PC-9 (cell line): ENCODE results near the gene ADSL. TPM values are rescaled to one million over a fixed set of nuclear protein-coding genes. Genes with fewer than 3 reads are reported as not detected.

Source experiments
- BruUV-seq: library from RNA; stranded (reverse); fragments of 400-500 nt; replicated peaks from 2 replicates; lab custom pipeline; 2021; lab: Mats Ljungman, UMichigan
- CTCF ChIA-PET: fragments of 300-600 bp; sonication (Branson Sonifier 250); formaldehyde crosslinking; loops from one replicate; lab custom pipeline; 2022; ENCODE audit warnings: antibody characterized with exemption; lab: Charles Lee
- POLR2A ChIA-PET: fragments of 300-600 bp; sonication (Branson Sonifier 250); formaldehyde crosslinking; loops from one replicate; lab custom pipeline; 2022; ENCODE audit warnings: antibody characterized with exemption; ENCODE audit not compliant: unreplicated experiment; lab: Charles Lee
- DNase-seq, 2 experiments: peaks; one replicate each; pipeline versions ENCODE4 v3.0.0 to v3.0.0-alpha.2; 2015 to 2022; ENCODE audit warnings: mixed read lengths in 1 of 2
- H2AFZ ChIP-seq: fragments of 200-600 bp; sonication (generic); 2 replicates; pipeline ENCODE4 v1.8.1; 2017; ENCODE audit warnings: antibody characterized with exemption
- H3F3A ChIP-seq: fragments of 200-600 bp; sonication (generic); 2 replicates; pipeline ENCODE4 v1.8.1; 2017; ENCODE audit warnings: antibody characterized with exemption, mild to moderate bottlenecking, low read depth; ENCODE audit not compliant: insufficient read depth
- H3K27ac ChIP-seq: fragments of 200-600 bp; sonication (generic); 2 replicates; pipeline ENCODE4 v1.6.1; 2016; ENCODE audit warnings: mixed run types
- H3K27me3 ChIP-seq: fragments of 200-600 bp; sonication (generic); 2 replicates; pipeline ENCODE4 v1.6.1; 2016; ENCODE audit warnings: low read depth, mixed run types; ENCODE audit not compliant: insufficient read depth
- H3K36me3 ChIP-seq: fragments of 200-600 bp; sonication (generic); 2 replicates; pipeline ENCODE4 v1.6.1; 2016; ENCODE audit warnings: low read depth, mixed run types
- H3K4me1 ChIP-seq: fragments of 200-600 bp; sonication (generic); replicated peaks from 2 replicates; pipeline ENCODE4 v1.6.1; 2016; ENCODE audit warnings: mixed run types; ENCODE audit not compliant: insufficient read depth
- H3K4me2 ChIP-seq: fragments of 200-600 bp; sonication (generic); 2 replicates; pipeline ENCODE4 v1.6.1; 2017; ENCODE audit warnings: mixed run types
- H3K4me3 ChIP-seq: fragments of 200-600 bp; sonication (generic); 2 replicates; pipeline ENCODE4 v1.6.1; 2016; ENCODE audit warnings: mixed run types
- H3K79me2 ChIP-seq: fragments of 200-600 bp; sonication (generic); 2 replicates; pipeline ENCODE4 v1.6.1; 2017; ENCODE audit warnings: low read depth, mixed run types
- H3K9me2 ChIP-seq: fragments of 200-600 bp; sonication (generic); 2 replicates; pipeline ENCODE4 v1.8.1; 2017; ENCODE audit warnings: mild to moderate bottlenecking; ENCODE audit not compliant: insufficient read depth
- H3K9me3 ChIP-seq: fragments of 200-600 bp; sonication (generic); 2 replicates; pipeline ENCODE4 v1.8.1; 2016; ENCODE audit warnings: low read depth; ENCODE audit not compliant: insufficient read depth
- H4K20me1 ChIP-seq: fragments of 200-600 bp; sonication (generic); 2 replicates; pipeline ENCODE4 v1.8.1; 2017; ENCODE audit not compliant: insufficient read depth
- CTCF ChIP-seq: fragments of 200-600 bp; sonication (generic); conservative IDR thresholded peaks from 2 replicates; pipeline ENCODE4 v1.6.1; 2017; ENCODE audit warnings: mixed run types, antibody characterized with exemption, mild to moderate bottlenecking, moderate library complexity
- EZH2 ChIP-seq: fragments of 200-600 bp; sonication (generic); IDR thresholded peaks from 2 replicates; pipeline ENCODE4 v1.8.0; 2017; ENCODE audit warnings: antibody characterized with exemption, low read depth
- intact Hi-C: fragments of 100-400 bp; cut with micrococcal nuclease; formaldehyde crosslinking; loops from one replicate; pipeline ENCODE4 v1.10.0; 2022; ENCODE audit not compliant: unreplicated experiment
- total RNA-seq: library from RNA; stranded (reverse); gene quantifications from 2 replicates; pipeline ENCODE4 v1.2.3, GENCODE V29; 2021

ADSL gene
- total RNA-seq, 1 experiment from 2014 or later, result 56.2 TPM

GRCh38 chr22:40397396-40397795 lies 51.1 kb downstream of the ADSL start:
- no peaks in the 10 kb centered on the region for H4K20me1 ChIP-seq
- no TSS peak for BruUV-seq
- H3K9me3 ChIP-seq, result no peaks in the 10 kb centered on the region
- H3K4me2 ChIP-seq, result peak overlapping the region; percentile 81
- no peak overlapping the region for H3K4me3 ChIP-seq
- peaks cover 25% of the 10 kb centered on the region for H3K79me2 ChIP-seq
- peak in 1 of 2 experiments; percentile 53 for DNase-seq
- ChIA-PET POLR2A (interaction anchor here (0.6 to 0.8 kb wide), 4 partner anchors 14 to 113 kb away, joined by 4 to 17 read pairs (median 8); no protein-coding TSS in a partner anchor), CTCF (interaction anchor here (0.8 kb wide), 1 partner anchor 838 kb away, joined by 3 read pairs; no protein-coding TSS in a partner anchor)
- peaks cover 41% of the 10 kb centered on the region for H3K4me1 ChIP-seq
- intact Hi-C loops, result loop anchor here (2.0 kb wide), 1 partner anchor 27 kb away; the partner anchor contains the start of gene SGSM3
- peak overlapping the region; percentile 88 for H3K27ac ChIP-seq
- H3K9me2 ChIP-seq, result no peaks in the 10 kb centered on the region
- no peaks in the 10 kb centered on the region for H3K27me3 ChIP-seq
- H3K36me3 ChIP-seq, result peaks cover 13% of the 10 kb centered on the region
- H2AFZ ChIP-seq, result no peak overlapping the region
- H3F3A ChIP-seq, result peaks cover 31% of the 10 kb centered on the region
- TF ChIP-seq EZH2 (no peak), CTCF (no peak)

GRCh38 chr22:40399621-40400020 lies 53.3 kb downstream of the ADSL start:
- Histone ChIP-seq H3K27me3 (no peaks in the 10 kb centered on the region), H4K20me1 (no peaks in the 10 kb centered on the region), H3K9me3 (no peaks in the 10 kb centered on the region), H2AFZ (no peak overlapping the region), H3K79me2 (peaks cover 16% of the 10 kb centered on the region), H3K4me2 (no peak overlapping the region), H3K9me2 (no peaks in the 10 kb centered on the region), H3F3A (peaks cover 36% of the 10 kb centered on the region), H3K27ac (peak overlapping the region; percentile 25; the same call in 1 of the 2 replicates), H3K36me3 (peaks cover 18% of the 10 kb centered on the region), H3K4me1 (peaks cover 41% of the 10 kb centered on the region), H3K4me3 (no peak overlapping the region)
- TF ChIP-seq EZH2, result no peak
- no peak for TF ChIP-seq CTCF
- CTCF ChIA-PET, result no interaction called here
- POLR2A ChIA-PET, result no interaction called here
- BruUV-seq, result no TSS peak
- intact Hi-C loops, result no loop called here
- DNase-seq, result no peak

- BruUV-seq, result no TSS peak
- Histone ChIP-seq H3F3A (peaks cover 36% of the 10 kb centered on the region), H3K79me2 (peaks cover 11% of the 10 kb centered on the region; the same call in 1 of the 2 replicates), H3K36me3 (peaks cover 21% of the 10 kb centered on the region), H4K20me1 (no peaks in the 10 kb centered on the region), H3K4me2 (no peak overlapping the region), H3K9me3 (no peaks in the 10 kb centered on the region), H3K4me3 (no peak overlapping the region), H3K4me1 (peaks cover 41% of the 10 kb centered on the region), H2AFZ (no peak overlapping the region), H3K9me2 (no peaks in the 10 kb centered on the region), H3K27me3 (no peaks in the 10 kb centered on the region), H3K27ac (peak overlapping the region; percentile 25; the same call in 1 of the 2 replicates)
- intact Hi-C loops, result no loop called here
- TF ChIP-seq EZH2 (no peak), CTCF (no peak)
- no peak for DNase-seq
- CTCF ChIA-PET, result no interaction called here
- POLR2A ChIA-PET, result no interaction called here
Observed at GRCh38 chr22:40400159-40400558, 53.9 kb downstream of the ADSL start.
